SK-N-SH treated with all-trans-retinoic acid at 6 μM for 48 hours (cell line): ENCODE results near the gene SLC13A5.

Experiments
- ARNTL ChIP-seq: fragments of 450-650 bp; formaldehyde crosslinking; IDR thresholded peaks from 2 replicates; pipeline ENCODE4 v1.5.0; 2020; ENCODE audit warnings: low read depth, mild to moderate bottlenecking, moderate library complexity, borderline replicate concordance
- CSDC2 ChIP-seq: fragments of 250-450 bp; sonication (Bioruptor Pico); IDR thresholded peaks from 2 replicates; pipeline ENCODE4 v1.5.0; 2020; ENCODE audit warnings: mild to moderate bottlenecking, moderate library complexity
- ESRRG ChIP-seq: fragments of 250-450 bp; sonication (Bioruptor Pico); IDR thresholded peaks from 2 replicates; pipeline ENCODE4 v1.6.1; 2021; ENCODE audit warnings: mild to moderate bottlenecking
- ISL1 ChIP-seq: fragments of 250-450 bp; sonication (Bioruptor Pico); IDR thresholded peaks from 2 replicates; pipeline ENCODE4 v2.1.2; 2022; ENCODE audit warnings: mild to moderate bottlenecking, moderate library complexity
- OSR1 ChIP-seq: fragments of 250-450 bp; sonication (Bioruptor Pico); IDR thresholded peaks from 2 replicates; pipeline ENCODE4 v1.8.0; 2022; ENCODE audit warnings: moderate library complexity, mild to moderate bottlenecking, inconsistent platforms
- PPARA ChIP-seq: fragments of 250-450 bp; sonication (Bioruptor Pico); IDR thresholded peaks from 2 replicates; pipeline ENCODE4 v1.5.0; 2020; ENCODE audit warnings: mild to moderate bottlenecking, borderline replicate concordance
- SNAI2 ChIP-seq: fragments of 250-450 bp; sonication (Bioruptor Pico); IDR thresholded peaks from 2 replicates; pipeline ENCODE4 v1.5.0; 2020; ENCODE audit warnings: mild to moderate bottlenecking, moderate library complexity
- TCF4 ChIP-seq: fragments of 250-450 bp; sonication (Bioruptor Pico); IDR thresholded peaks from 2 replicates; pipeline ENCODE4 v1.8.0; 2021; ENCODE audit warnings: mild to moderate bottlenecking, moderate library complexity, borderline replicate concordance
- ZC3H10 ChIP-seq: fragments of 250-450 bp; sonication (Bioruptor Pico); IDR thresholded peaks from 2 replicates; pipeline ENCODE4 v1.5.1; 2021; ENCODE audit warnings: mild to moderate bottlenecking, moderate library complexity
- ZNF565 ChIP-seq: fragments of 450-650 bp; formaldehyde crosslinking; conservative IDR thresholded peaks from 2 replicates; pipeline ENCODE4 v1.5.0; 2020; ENCODE audit warnings: low read depth, mild to moderate bottlenecking, moderate library complexity
- TF ChIP-seq, protein P1 (sequence below): fragments of 250-450 bp; sonication (Bioruptor Pico); IDR thresholded peaks from 2 replicates; pipeline ENCODE4 v1.8.0; 2020; ENCODE audit warnings: mild to moderate bottlenecking, moderate library complexity, borderline replicate concordance
- TF ChIP-seq, protein P2 (sequence below): fragments of 250-450 bp; sonication (Bioruptor Pico); IDR thresholded peaks from 2 replicates; pipeline ENCODE4 v1.8.0; 2021; ENCODE audit warnings: low read depth, mild to moderate bottlenecking, moderate library complexity, borderline replicate concordance

DNA sequence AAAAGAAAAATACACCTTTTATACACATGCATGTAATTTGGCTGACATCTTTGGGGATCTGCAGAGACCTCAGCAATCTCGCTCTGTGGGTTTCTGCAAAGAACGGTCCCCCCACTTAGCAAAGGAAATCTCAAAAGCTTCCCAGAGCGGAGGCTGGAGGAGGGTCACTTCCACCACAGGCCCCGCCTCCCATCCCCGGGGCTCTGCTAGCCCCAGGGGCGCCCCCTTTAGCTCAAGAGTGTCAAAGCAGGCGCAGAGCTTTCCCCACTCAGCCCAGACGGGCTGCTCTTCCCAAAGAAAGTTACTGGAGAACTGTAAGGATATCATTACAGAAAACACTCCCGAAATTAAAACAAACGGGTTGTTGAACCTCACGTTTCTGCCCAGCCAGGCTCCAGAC is 11.4 kb downstream of the SLC13A5 start:
- TF ChIP-seq PPARA (CRISPR knock-in tag) (no peak), CSDC2 (CRISPR knock-in tag) (no peak), ZNF565 (CRISPR knock-in tag) (no peak), ZC3H10 (no peak), OSR1 (no peak), ESRRG (CRISPR knock-in tag) (no peak), TCF4 (CRISPR knock-in tag) (no peak), ARNTL (CRISPR knock-in tag) (no peak), ISL1 (CRISPR knock-in tag) (no peak), SNAI2 (CRISPR knock-in tag) (no peak)
- TF ChIP-seq, protein P1, sequence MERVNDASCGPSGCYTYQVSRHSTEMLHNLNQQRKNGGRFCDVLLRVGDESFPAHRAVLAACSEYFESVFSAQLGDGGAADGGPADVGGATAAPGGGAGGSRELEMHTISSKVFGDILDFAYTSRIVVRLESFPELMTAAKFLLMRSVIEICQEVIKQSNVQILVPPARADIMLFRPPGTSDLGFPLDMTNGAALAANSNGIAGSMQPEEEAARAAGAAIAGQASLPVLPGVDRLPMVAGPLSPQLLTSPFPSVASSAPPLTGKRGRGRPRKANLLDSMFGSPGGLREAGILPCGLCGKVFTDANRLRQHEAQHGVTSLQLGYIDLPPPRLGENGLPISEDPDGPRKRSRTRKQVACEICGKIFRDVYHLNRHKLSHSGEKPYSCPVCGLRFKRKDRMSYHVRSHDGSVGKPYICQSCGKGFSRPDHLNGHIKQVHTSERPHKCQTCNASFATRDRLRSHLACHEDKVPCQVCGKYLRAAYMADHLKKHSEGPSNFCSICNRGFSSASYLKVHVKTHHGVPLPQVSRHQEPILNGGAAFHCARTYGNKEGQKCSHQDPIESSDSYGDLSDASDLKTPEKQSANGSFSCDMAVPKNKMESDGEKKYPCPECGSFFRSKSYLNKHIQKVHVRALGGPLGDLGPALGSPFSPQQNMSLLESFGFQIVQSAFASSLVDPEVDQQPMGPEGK (CRISPR knock-in tag), result no peak
- TF ChIP-seq, protein P2, sequence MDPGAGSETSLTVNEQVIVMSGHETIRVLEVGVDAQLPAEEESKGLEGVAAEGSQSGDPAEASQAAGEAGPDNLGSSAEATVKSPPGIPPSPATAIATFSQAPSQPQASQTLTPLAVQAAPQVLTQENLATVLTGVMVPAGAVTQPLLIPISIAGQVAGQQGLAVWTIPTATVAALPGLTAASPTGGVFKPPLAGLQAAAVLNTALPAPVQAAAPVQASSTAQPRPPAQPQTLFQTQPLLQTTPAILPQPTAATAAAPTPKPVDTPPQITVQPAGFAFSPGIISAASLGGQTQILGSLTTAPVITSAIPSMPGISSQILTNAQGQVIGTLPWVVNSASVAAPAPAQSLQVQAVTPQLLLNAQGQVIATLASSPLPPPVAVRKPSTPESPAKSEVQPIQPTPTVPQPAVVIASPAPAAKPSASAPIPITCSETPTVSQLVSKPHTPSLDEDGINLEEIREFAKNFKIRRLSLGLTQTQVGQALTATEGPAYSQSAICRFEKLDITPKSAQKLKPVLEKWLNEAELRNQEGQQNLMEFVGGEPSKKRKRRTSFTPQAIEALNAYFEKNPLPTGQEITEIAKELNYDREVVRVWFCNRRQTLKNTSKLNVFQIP (CRISPR knock-in tag), result no peak
